Cardiac muscle cell (in vitro differentiated cells and primary cell): ENCODE measurements around the gene FHIP1B. TPM values are rescaled to one million over a fixed set of nuclear protein-coding genes. Genes with fewer than 3 reads are reported as not detected.

Experiments
- DNase-seq, 2 donors: peaks; one replicate each; pipeline versions ENCODE4 v3.0.0 to v3.0.0-alpha.2; 2010 to 2017; ENCODE audit warnings: low read depth in 1 of 2, low spot score in 1 of 2
- H3K27ac ChIP-seq: fragments of 200-600 bp; sonication (generic); 2 replicates; pipeline ENCODE4 v1.5.1; 2016
- H3K27me3 ChIP-seq: fragments of 200-600 bp; sonication (generic); 2 replicates; pipeline ENCODE4 v1.6.0; 2016; ENCODE audit warnings: control low read depth
- H3K36me3 ChIP-seq: fragments of 200-600 bp; sonication (generic); 2 replicates; pipeline ENCODE4 v1.5.1; 2016; ENCODE audit warnings: control low read depth
- H3K4me1 ChIP-seq: fragments of 200-600 bp; sonication (generic); 2 replicates; pipeline ENCODE4 v1.8.1; 2017; ENCODE audit warnings: low read depth, mild to moderate bottlenecking, mixed run types
- H3K4me3 ChIP-seq: fragments of 200-600 bp; sonication (generic); 2 replicates; pipeline ENCODE4 v1.5.1; 2016; ENCODE audit warnings: mild to moderate bottlenecking
- H3K9me3 ChIP-seq: fragments of 200-600 bp; sonication (generic); 2 replicates; pipeline ENCODE4 v1.5.1; 2017; ENCODE audit warnings: low read depth, mild to moderate bottlenecking, control low read depth
- polyA plus RNA-seq: library from polyadenylated mRNA; unstranded; fragments of >200 nt; fragmentation: Nextera tagmentation; extraction: Ambion mirVana; gene quantifications from 2 replicates; pipeline ENCODE4 v1.2.1, GENCODE V29; 2016
- total RNA-seq: library from RNA; depleted of rRNA; stranded (reverse); fragments of >200 nt; gene quantifications from 2 replicates; pipeline ENCODE4 v1.2.3, GENCODE V29; 2016
- TF ChIP-seq, protein P1 (sequence below): IDR thresholded peaks from 2 replicates; pipeline ENCODE4 v1.5.1; 2012; ENCODE audit warnings: low read depth, mild to moderate bottlenecking, low read length

FHIP1B gene
- total and polyA plus RNA-seq, 2 experiments from 2014 or later, result 32.2 to 46.8 TPM

DNA sequence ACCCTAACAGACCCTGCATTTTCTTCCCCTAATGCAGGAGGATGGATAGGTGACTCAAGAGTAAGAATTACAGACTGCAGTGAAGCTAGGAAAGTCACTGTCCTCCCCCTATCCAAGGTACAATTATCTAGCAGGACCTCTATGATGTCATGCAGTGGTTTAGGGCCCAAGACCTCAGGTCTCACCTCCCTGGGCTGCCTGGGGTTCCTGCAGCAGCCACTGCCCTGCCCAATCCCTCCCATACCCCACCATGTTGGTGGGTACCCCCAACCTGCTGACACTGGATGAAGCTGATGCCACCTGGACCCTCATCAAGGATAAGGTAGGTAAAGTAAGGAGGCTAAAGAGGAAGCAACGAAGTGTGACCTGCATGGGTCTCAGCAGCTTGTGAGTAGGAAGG is 29.1 kb downstream of the FHIP1B start, which contains the start of gene C11orf42:
C11orf42 (plus strand) TSS at position 192 of the 400 bp plus-strand sequence; CDS start at position 251, 59 bp downstream.
- H3K27me3 ChIP-seq, result no peaks in the 10 kb centered on the region
- no peaks in the 10 kb centered on the region for H3K9me3 ChIP-seq
- H3K4me1 ChIP-seq, result no peaks in the 10 kb centered on the region
- DNase-seq, result no peak
- H3K36me3 ChIP-seq, result peaks cover 10% of the 10 kb centered on the region
- no peak within 1 kb of the TSS for H3K4me3 ChIP-seq
- no peak within 1 kb of the TSS for H3K27ac ChIP-seq
- TF ChIP-seq, protein P1, sequence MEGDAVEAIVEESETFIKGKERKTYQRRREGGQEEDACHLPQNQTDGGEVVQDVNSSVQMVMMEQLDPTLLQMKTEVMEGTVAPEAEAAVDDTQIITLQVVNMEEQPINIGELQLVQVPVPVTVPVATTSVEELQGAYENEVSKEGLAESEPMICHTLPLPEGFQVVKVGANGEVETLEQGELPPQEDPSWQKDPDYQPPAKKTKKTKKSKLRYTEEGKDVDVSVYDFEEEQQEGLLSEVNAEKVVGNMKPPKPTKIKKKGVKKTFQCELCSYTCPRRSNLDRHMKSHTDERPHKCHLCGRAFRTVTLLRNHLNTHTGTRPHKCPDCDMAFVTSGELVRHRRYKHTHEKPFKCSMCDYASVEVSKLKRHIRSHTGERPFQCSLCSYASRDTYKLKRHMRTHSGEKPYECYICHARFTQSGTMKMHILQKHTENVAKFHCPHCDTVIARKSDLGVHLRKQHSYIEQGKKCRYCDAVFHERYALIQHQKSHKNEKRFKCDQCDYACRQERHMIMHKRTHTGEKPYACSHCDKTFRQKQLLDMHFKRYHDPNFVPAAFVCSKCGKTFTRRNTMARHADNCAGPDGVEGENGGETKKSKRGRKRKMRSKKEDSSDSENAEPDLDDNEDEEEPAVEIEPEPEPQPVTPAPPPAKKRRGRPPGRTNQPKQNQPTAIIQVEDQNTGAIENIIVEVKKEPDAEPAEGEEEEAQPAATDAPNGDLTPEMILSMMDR, result no peak

DNA sequence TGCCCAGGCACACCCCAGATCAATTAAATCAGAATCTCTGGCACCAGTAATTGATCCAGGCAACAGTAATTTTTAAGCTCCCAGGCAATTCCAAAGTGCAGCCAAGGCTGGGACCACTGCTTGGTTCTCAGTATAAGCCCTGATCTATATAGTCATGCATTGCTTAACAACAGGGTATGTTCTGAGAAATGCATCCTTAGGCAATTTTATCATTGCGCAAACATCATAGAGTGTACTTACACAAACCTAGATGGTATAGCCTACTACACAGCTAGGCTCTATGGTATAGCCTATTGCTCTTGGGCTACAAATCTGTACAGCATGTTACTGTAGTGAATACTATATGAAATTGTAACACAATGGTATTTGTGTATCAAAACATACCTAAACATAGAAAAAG is 29.7 kb downstream of the FHIP1B start:
- TF ChIP-seq, protein P1, result no peak

DNA sequence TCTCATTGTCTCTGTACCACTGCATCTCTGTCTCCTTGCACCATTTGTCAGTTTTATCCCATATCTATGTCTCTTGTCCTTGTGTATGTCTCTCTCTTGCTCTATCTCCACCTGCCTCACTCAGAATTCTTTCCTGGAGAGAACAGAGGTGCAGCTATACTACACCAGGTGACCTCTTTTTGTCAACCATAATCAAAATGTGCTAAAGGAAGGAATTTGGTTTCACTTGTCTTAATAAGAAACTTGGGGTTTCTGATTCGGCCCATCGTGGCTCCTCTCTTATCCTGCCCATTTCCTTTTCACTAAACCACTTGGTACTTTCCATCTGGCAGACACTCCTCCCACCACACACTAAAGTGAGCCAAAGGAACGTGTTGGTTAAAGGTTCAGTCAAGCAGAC is 31.1 kb downstream of the FHIP1B start:
- TF ChIP-seq, protein P1, result no peak
- H3K9me3 ChIP-seq, result no peaks in the 10 kb centered on the region
- no peak for DNase-seq
- H3K27me3 ChIP-seq, result no peaks in the 10 kb centered on the region
- H3K36me3 ChIP-seq, result peaks cover 8% of the 10 kb centered on the region
- H3K27ac ChIP-seq, result no peak overlapping the region
- H3K4me3 ChIP-seq, result no peak overlapping the region
- H3K4me1 ChIP-seq, result no peaks in the 10 kb centered on the region

More for the DNA sequence above, 29.7 kb downstream of the FHIP1B start:
- Histone ChIP-seq H3K4me1 (no peaks in the 10 kb centered on the region), H3K36me3 (peaks cover 8% of the 10 kb centered on the region), H3K4me3 (no peak overlapping the region), H3K9me3 (no peaks in the 10 kb centered on the region), H3K27me3 (no peaks in the 10 kb centered on the region), H3K27ac (no peak overlapping the region)
- peak in 1 of 2 donors; percentile 30 for DNase-seq

DNA sequence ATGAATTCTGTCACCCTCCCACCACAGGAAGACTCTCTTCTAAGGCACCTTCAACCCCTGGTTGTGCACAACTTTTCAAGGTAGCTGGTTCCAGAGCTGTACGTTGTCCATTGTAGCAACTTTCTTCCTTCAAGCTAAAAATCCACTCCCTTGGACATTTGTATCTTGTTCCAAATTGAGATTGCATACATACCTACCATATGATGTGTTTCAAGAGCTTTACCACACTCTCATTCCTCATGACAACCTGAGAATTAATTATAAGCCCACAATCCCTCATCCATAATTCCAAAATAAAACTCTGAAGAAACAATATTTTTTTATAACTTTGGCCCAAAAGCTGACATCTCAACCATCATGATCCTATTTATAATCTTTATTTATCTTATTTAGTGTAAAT is 32.4 kb downstream of the FHIP1B start:
- TF ChIP-seq, protein P1, result no peak
- Histone ChIP-seq H3K27ac (no peak overlapping the region), H3K4me3 (no peak overlapping the region), H3K27me3 (no peaks in the 10 kb centered on the region), H3K4me1 (no peaks in the 10 kb centered on the region), H3K36me3 (peaks cover 8% of the 10 kb centered on the region), H3K9me3 (no peaks in the 10 kb centered on the region)
- DNase-seq, result no peak

DNA sequence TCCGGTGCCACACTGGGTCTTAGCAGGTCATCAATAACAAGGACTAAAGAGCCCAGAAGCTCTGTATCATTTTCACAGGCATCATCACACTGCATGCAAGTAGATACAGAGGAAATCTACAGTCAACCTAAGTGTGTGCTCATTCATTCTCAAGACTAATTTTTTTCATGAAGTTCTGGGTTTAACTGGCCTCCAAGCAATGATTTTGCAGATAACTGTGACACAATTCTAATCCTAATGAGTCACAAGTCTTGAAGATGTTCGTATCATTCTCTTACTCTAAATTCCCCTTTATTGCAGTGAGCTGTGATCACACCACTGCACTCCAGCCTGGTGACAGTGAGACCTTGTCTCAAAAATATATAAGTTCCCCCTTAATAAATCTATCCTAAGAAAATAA is 33.0 kb downstream of the FHIP1B start:
- TF ChIP-seq, protein P1, result no peak
- peak in 1 of 2 donors; percentile 36 for DNase-seq
- H3K9me3 ChIP-seq, result no peaks in the 10 kb centered on the region
- no peak overlapping the region for H3K27ac ChIP-seq
- no peaks in the 10 kb centered on the region for H3K27me3 ChIP-seq
- peaks cover 5% of the 10 kb centered on the region for H3K36me3 ChIP-seq
- no peaks in the 10 kb centered on the region for H3K4me1 ChIP-seq
- no peak overlapping the region for H3K4me3 ChIP-seq

DNA sequence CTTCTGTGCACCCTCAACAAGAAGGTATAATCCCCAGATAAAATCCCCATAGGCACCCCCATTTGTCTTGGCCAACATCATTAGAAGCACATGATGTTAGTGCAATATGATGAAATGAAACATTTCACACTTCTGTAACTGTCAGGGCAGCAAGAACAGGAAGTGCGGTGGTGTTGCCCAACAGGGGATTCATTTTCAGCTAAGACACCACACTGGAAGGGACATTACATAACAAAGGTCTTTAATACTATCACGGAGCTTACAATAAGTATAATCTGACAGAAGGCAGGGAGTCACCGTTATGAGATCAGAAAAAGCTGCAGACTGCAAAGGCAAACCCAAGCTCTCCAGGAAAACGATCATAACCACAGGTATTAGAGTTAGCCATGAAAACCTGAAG is 33.5 kb downstream of the FHIP1B start:
- peaks cover 5% of the 10 kb centered on the region for H3K36me3 ChIP-seq
- TF ChIP-seq, protein P1, result no peak
- H3K9me3 ChIP-seq, result no peaks in the 10 kb centered on the region
- H3K27ac ChIP-seq, result no peak overlapping the region
- no peaks in the 10 kb centered on the region for H3K27me3 ChIP-seq
- no peaks in the 10 kb centered on the region for H3K4me1 ChIP-seq
- peak in 1 of 2 donors; percentile 76 for DNase-seq
- H3K4me3 ChIP-seq, result no peak overlapping the region
